Measurements from ENCODE around the gene FAM193A.

- TF ChIP-seq TCF12 (IDR thresholded peaks at IDR 0.05; ENCODE audit: low read depth) (no peak), EP300 (IDR thresholded peaks at IDR 0.05; ENCODE audit: borderline replicate concordance) (no peak), RAD21 (IDR thresholded peaks at IDR 0.05; ENCODE audit: low read depth) (no peak), TAF1 (IDR thresholded peaks at IDR 0.05; ENCODE audit: low read depth) (no peak), FOXM1 (IDR thresholded peaks at IDR 0.05; ENCODE audit: borderline replicate concordance, low read depth) (no peak), EGR1 (IDR thresholded peaks at IDR 0.05) (no peak), CEBPB (IDR thresholded peaks at IDR 0.05) (no peak), YY1 (IDR thresholded peaks at IDR 0.05; ENCODE audit: low read depth) (no peak), REST (IDR thresholded peaks at IDR 0.05; ENCODE audit: low read depth) (no peak), CREB1 (IDR thresholded peaks at IDR 0.05; ENCODE audit: low read depth) (no peak), USF1 (IDR thresholded peaks at IDR 0.05) (no peak), NFIC (IDR thresholded peaks at IDR 0.05) (no peak)
- TF ChIP-seq, protein P1, sequence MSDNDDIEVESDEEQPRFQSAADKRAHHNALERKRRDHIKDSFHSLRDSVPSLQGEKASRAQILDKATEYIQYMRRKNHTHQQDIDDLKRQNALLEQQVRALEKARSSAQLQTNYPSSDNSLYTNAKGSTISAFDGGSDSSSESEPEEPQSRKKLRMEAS (IDR thresholded peaks at IDR 0.05): no peak
Observed at GRCh38 chr4:2576290-2576689, 39.8 kb downstream of the FAM193A start.

Measured in Ishikawa (cell line).